NCI-H748 (cell line): ENCODE measurements around the gene SMIM9.
"Not testable (repeated sequence)": the region's sequence is repeated elsewhere in the genome, so short reads cannot be mapped to it uniquely, and the experiment has no call there.

Experiments
- DNase-seq: peaks from one replicate; lab custom pipeline; 2025; ENCODE audit not compliant: unreplicated experiment; lab: John Stamatoyannopoulos, UW

Gene SMIM9

DNA sequence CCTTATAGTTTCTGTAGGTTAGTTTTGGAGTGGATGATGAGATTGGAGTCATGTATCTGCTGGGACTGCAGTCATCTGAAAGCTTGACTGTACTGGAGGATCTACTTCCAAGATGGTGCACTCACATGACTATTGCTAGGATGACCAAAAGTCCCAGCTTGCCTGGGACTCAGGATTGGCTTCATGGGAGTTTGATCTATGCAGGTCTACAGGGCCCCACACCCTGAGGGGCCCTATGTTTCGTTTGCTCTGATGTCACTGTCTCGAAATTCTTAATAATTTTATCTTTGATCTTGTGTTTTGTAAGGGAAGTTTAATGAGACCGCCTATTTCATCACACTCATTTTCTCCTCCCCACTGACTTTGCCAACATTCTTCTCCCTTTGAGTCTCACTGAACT, at the start of gene SMIM9:
Gene SMIM9 (minus strand): TSS at position 101 of the 400 bp plus-strand sequence. CDS start 3,806 bp downstream, outside the sequence.
- DNase-seq, result no peak

- DNase-seq, result not testable (repeated sequence)
Observed at GRCh38 chrX:154884069-154884468, 49.6 kb upstream of the SMIM9 start.

DNA sequence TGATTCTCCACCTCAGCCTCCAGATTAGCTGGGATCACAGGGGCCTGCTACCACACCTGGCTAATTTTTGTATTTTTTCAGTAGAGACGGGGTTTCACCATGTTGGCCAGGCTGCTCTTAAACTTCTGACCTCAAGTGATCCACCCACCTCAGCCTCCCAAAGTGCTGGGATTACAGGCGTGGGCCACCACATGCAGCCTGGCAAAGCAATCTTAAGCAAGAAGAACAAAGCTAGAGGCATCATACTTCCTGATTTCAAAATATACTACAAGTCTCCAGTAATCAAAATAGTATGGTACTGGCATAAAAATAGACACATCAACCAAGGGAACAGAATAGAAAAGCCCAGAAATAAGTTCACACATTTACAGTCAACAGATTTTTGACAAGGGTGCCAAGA, 38.9 kb upstream of the SMIM9 start:
- no peak for DNase-seq

DNA sequence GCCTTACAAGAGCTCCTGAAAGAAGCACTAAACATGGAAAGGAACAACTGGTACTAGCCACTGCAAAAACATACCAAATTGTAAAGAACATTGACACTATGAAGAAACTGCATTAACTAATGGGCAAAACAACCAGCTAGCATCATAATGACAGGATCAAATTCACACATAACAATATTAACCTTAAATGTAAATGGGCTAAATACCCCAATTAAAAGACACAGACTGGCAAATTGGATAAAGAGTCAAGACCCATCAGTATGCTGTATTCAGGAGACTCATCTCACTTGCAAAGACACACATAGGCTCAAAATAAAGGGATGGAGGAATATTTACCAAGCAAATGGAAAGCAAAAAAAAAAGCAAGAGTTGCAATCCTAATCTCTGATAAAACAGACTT, 34.1 kb upstream of the SMIM9 start:
- not testable (repeated sequence) for DNase-seq

GRCh38 chrX:154855256-154855655, 20.8 kb upstream of the SMIM9 start:
- DNase-seq, result no peak

DNA sequence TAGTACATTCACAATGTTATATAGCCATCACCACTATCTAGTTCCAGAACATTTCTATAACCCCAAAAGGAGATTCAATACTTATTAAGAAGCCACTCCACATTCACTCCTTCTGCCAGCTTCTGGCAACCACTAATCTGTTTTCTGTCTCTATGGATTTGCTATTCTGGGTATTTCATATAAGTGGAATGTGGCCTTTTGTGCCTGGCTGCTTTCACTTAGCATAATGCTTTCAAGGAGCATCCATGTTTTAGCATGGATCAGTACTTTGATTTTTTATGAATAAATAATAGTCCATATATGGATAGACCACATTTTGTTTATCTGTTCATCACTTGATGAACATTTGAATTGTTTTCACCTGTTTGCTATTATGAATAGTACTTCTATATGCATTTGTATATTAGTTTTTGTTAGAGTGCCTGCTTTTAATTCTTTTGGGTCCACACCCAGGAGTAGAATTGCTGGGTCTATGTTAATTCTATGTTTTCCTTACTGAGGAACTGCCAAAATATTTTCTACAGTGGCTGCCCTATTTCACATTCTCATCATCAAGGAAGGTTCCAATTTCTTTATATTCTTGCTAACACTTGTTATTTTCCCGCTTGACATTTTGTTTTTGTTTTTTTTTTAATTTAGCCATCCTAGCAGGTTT, 16.6 kb upstream of the SMIM9 start:
- no peak for DNase-seq

DNA sequence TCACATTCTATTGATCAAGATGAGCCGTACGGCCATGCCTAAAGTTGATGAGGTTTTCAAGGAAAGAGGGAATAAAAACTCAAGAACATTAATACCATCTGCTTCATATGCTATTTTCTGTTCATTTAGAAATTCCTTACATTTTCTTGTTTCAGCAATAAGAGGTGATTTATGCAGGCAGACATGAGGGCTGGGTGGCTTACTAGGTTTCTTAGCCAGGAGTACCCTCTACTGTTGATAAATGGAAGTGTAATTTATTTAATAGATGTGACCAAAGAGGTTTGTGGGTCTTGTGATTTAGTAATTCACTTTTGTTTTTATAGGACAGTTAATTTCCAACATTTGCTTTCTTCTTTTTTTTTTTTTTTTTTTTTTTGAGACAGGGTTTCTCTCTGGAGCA, 6.4 kb upstream of the SMIM9 start:
- DNase-seq, result peak; percentile 58

- DNase-seq, result no peak
Observed at GRCh38 chrX:154836163-154836562, 1.7 kb upstream of the SMIM9 start.

DNA sequence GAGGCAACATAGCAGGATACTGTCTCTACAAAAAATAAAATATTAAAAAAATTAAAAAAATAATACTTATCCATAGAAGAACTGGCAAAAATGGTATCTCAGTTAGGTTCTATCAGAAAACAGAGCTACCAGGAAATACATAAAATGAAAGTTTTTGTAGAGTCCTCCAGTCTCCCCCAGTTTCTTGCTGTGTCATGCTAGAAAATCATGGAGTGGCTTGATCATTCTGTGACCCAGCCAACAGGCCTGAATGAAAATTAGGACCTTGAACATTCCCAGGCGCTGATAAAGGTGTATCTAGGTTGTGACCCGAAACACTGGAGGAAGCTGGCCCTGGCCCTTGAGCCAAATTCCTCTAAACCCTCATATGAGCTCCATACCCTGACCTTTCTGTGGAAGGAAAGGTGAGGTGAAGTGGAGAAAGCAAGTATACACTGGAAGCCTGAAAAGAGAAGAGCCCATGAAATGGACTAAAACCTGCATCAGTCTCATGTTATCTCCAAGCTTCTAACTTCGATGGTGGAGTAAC, 652 bp downstream of the SMIM9 start:
- no peak for DNase-seq

- no peak for DNase-seq
Observed at GRCh38 chrX:154829926-154830442, 4.5 kb downstream of the SMIM9 start.

GRCh38 chrX:154829134-154829533, 5.3 kb downstream of the SMIM9 start:
- no peak for DNase-seq

- DNase-seq, result no peak
Observed at GRCh38 chrX:154828016-154828408, 6.5 kb downstream of the SMIM9 start.

- no peak for DNase-seq
Observed at GRCh38 chrX:154827194-154828015, 7.1 kb downstream of the SMIM9 start.

- not testable (repeated sequence) for DNase-seq
Observed at GRCh38 chrX:154825586-154825985, 8.9 kb downstream of the SMIM9 start.

- DNase-seq, result no peak
Observed at GRCh38 chrX:154824638-154825037, 9.8 kb downstream of the SMIM9 start.

- no peak for DNase-seq
Observed at GRCh38 chrX:154822029-154822428, 12.4 kb downstream of the SMIM9 start.

- DNase-seq, result no peak
Observed at GRCh38 chrX:154821523-154821922, 12.9 kb downstream of the SMIM9 start.

- peak; percentile 24 for DNase-seq
Observed at GRCh38 chrX:154819771-154820341, 14.6 kb downstream of the SMIM9 start.

- no peak for DNase-seq
Observed at GRCh38 chrX:154818916-154819770, 15.3 kb downstream of the SMIM9 start.

DNA sequence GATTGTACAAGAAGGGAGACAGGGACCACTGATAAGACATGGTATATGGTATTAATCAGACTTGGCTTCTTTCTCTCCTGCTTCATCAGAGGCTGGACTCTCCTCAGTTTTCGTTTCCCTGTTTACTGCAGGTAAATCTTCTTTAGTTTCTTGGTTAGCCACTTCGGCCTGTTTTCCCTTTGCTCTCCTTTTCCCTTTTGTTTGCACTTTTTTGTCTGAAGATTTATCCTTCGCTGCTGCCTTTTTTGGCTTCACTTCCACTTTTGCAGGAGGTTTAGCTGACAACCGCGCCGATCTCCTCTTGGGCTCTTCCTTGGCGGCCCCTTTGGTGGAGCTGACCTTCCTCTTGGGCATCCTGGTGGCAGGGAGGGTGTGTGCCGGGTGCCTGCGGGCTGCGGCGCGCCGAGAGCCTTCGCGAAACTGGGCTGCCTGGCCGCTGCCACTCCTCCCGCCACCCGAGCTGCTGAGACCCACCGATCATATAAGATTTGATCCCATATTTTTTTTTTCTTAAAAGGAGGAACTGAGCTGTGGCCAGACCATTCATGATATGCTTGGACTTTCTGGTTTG, 17.3 kb downstream of the SMIM9 start:
- not testable (repeated sequence) for DNase-seq
